ENCODE measurements around the gene PLGLB1.
"Not testable (repeated sequence)": the region's sequence is repeated elsewhere in the genome, so short reads cannot be mapped to it uniquely, and the experiment has no call there.

PLGLB1 gene

DNA sequence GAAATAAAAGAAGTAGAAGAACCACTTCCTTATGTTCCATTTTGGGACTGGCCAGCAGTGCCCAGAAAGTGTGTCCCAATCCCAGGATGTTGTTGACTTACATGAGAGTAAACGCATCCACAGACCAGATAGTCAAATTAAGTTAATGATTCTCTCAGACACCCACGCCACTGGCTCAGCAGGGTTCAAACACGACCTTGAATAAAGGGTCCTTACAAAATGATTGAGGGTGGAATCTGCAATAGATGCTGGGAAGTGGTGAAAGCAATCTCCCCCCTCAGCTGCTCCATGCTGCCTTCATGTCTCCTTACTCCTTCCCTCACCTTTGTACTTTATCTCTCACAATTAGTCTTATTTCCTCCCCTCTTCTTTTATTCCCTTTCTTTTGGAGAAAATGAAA, at the start of gene PLGLB1:
Gene PLGLB1 (minus strand): TSS at position 101 of the 400 bp plus-strand sequence. CDS start 61 bp downstream, at position 40.
- H3K4me1 ChIP-seq (ENCODE audit: control insufficient read depth, insufficient read depth, low read length); H3K9me3 ChIP-seq (ENCODE audit: control insufficient read depth, insufficient read depth, low read depth, low read length); H3K27ac ChIP-seq (ENCODE audit: extremely low read depth, low read depth, low read length); POLR2A ChIA-PET; CTCF ChIA-PET; H3K36me3 ChIP-seq (ENCODE audit: control insufficient read depth in 2 of 2, insufficient read depth in 1 of 2, low read length in 2 of 2); H3K4me3 ChIP-seq (ENCODE audit: low read depth, low read length): not testable (repeated sequence)

- POLR2A ChIA-PET; H3K4me3 ChIP-seq (ENCODE audit: low read depth, low read length); H3K27ac ChIP-seq (ENCODE audit: extremely low read depth, low read depth, low read length); CTCF ChIA-PET; H3K9me3 ChIP-seq (ENCODE audit: control insufficient read depth, insufficient read depth, low read depth, low read length); H3K4me1 ChIP-seq (ENCODE audit: control insufficient read depth, insufficient read depth, low read length); H3K36me3 ChIP-seq (ENCODE audit: control insufficient read depth in 2 of 2, insufficient read depth in 1 of 2, low read length in 2 of 2): not testable (repeated sequence)
These were observed 42.7 kb upstream of the PLGLB1 start for GRCh38 chr2:87064305-87064704.

DNA sequence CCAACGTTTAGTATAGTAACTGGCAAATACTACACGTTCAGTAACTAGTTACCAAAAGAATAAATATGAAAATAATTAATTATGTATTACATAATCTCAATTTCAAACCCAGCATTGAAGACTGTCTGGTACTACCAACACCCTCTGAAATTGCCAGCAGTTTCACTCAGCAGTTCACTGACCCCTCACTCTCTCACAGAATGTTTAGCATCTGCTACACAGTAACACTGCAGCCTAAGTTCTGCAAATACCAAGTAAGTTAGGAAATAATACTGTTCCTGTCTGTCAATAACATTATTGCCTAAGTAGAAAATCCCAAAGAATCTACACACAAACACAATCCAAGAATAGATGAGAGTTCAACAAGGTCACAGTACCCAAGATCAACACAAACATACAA, 41.8 kb upstream of the PLGLB1 start:
- POLR2A ChIA-PET; H3K36me3 ChIP-seq (ENCODE audit: control insufficient read depth in 2 of 2, insufficient read depth in 1 of 2, low read length in 2 of 2); CTCF ChIA-PET; H3K4me1 ChIP-seq (ENCODE audit: control insufficient read depth, insufficient read depth, low read length); H3K27ac ChIP-seq (ENCODE audit: extremely low read depth, low read depth, low read length); H3K4me3 ChIP-seq (ENCODE audit: low read depth, low read length); H3K9me3 ChIP-seq (ENCODE audit: control insufficient read depth, insufficient read depth, low read depth, low read length): not testable (repeated sequence)

- H3K27ac ChIP-seq (ENCODE audit: extremely low read depth, low read depth, low read length); H3K4me1 ChIP-seq (ENCODE audit: control insufficient read depth, insufficient read depth, low read length); POLR2A ChIA-PET; H3K4me3 ChIP-seq (ENCODE audit: low read depth, low read length); CTCF ChIA-PET; H3K9me3 ChIP-seq (ENCODE audit: control insufficient read depth, insufficient read depth, low read depth, low read length); H3K36me3 ChIP-seq (ENCODE audit: control insufficient read depth in 2 of 2, insufficient read depth in 1 of 2, low read length in 2 of 2): not testable (repeated sequence)
These were observed 39.9 kb upstream of the PLGLB1 start for GRCh38 chr2:87061519-87061918.

DNA sequence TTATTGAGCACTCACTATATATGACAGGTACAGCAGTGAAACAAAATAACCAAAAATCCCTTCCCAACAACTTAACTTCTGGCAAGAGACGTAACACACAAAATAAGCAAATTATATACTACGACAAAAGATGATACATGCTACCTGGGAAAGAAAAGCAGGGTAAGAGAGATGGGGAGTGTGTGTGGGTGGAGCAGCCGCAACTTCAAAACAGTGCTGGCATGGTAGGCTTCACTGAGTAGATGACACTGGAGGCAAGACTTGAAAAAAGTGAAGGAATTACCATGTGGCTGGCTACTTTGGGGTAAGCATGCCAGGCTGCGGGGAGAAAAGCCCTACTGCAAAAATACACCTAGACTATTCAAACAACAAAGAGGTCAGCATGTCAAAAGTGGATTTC, 36.0 kb upstream of the PLGLB1 start:
- H3K4me1 ChIP-seq (ENCODE audit: control insufficient read depth, insufficient read depth, low read length); H3K27ac ChIP-seq (ENCODE audit: extremely low read depth, low read depth, low read length); H3K36me3 ChIP-seq (ENCODE audit: control insufficient read depth in 2 of 2, insufficient read depth in 1 of 2, low read length in 2 of 2); H3K4me3 ChIP-seq (ENCODE audit: low read depth, low read length); CTCF ChIA-PET; H3K9me3 ChIP-seq (ENCODE audit: control insufficient read depth, insufficient read depth, low read depth, low read length); POLR2A ChIA-PET: not testable (repeated sequence)

- POLR2A ChIA-PET; H3K4me1 ChIP-seq (ENCODE audit: control insufficient read depth, insufficient read depth, low read length); CTCF ChIA-PET: not testable (repeated sequence)
These were observed 35.2 kb upstream of the PLGLB1 start for GRCh38 chr2:87056843-87057242.

DNA sequence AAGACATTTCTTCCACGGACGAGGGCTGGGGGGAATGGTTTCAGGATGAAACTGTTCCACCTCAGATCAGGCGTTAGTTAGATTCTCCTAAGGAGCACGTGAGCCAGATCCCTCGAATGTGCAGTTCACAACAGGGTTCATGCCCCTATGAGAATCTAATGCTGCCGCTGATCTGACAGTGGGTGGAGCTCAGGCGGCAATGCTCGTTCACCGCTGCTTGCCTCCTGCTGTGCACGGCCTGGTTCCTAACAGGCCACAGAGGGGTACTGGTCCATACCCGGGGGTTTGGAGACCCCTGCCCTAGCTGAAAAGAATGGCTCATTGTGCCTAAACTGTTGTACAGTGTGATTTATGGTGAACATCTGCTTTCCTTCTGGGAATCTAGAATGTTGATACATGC, 34.8 kb upstream of the PLGLB1 start:
- CTCF ChIA-PET; POLR2A ChIA-PET; H3K4me3 ChIP-seq (ENCODE audit: low read depth, low read length); H3K4me1 ChIP-seq (ENCODE audit: control insufficient read depth, insufficient read depth, low read length); H3K27ac ChIP-seq (ENCODE audit: extremely low read depth, low read depth, low read length); H3K9me3 ChIP-seq (ENCODE audit: control insufficient read depth, insufficient read depth, low read depth, low read length); H3K36me3 ChIP-seq (ENCODE audit: control insufficient read depth in 2 of 2, insufficient read depth in 1 of 2, low read length in 2 of 2): not testable (repeated sequence)

More at GRCh38 chr2:87056843-87057242, 35.2 kb upstream of the PLGLB1 start:
- H3K36me3 ChIP-seq (ENCODE audit: control insufficient read depth in 2 of 2, insufficient read depth in 1 of 2, low read length in 2 of 2); H3K27ac ChIP-seq (ENCODE audit: extremely low read depth, low read depth, low read length); H3K4me3 ChIP-seq (ENCODE audit: low read depth, low read length); H3K9me3 ChIP-seq (ENCODE audit: control insufficient read depth, insufficient read depth, low read depth, low read length): not testable (repeated sequence)

DNA sequence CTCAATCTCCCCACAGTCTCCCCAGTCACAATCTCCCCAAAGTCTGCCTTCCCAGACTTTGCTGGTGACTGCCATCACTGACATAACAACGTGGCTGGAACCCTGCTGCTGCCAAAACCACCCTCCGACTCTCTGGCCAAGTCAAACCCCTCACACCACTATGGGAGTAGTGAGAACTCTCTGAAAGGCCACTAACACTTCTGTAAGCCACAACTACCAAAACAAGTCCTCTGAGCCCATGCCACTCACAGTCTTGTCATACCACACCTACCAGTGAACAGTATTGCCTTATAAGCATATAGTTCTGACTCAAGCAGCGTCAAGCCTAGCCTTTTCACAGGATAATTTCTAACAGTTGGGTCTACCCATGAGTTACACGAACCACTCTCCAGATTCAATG, 32.7 kb upstream of the PLGLB1 start:
- CTCF ChIA-PET; H3K4me1 ChIP-seq (ENCODE audit: control insufficient read depth, insufficient read depth, low read length); H3K27ac ChIP-seq (ENCODE audit: extremely low read depth, low read depth, low read length); POLR2A ChIA-PET; H3K36me3 ChIP-seq (ENCODE audit: control insufficient read depth in 2 of 2, insufficient read depth in 1 of 2, low read length in 2 of 2); H3K9me3 ChIP-seq (ENCODE audit: control insufficient read depth, insufficient read depth, low read depth, low read length); H3K4me3 ChIP-seq (ENCODE audit: low read depth, low read length): not testable (repeated sequence)

DNA sequence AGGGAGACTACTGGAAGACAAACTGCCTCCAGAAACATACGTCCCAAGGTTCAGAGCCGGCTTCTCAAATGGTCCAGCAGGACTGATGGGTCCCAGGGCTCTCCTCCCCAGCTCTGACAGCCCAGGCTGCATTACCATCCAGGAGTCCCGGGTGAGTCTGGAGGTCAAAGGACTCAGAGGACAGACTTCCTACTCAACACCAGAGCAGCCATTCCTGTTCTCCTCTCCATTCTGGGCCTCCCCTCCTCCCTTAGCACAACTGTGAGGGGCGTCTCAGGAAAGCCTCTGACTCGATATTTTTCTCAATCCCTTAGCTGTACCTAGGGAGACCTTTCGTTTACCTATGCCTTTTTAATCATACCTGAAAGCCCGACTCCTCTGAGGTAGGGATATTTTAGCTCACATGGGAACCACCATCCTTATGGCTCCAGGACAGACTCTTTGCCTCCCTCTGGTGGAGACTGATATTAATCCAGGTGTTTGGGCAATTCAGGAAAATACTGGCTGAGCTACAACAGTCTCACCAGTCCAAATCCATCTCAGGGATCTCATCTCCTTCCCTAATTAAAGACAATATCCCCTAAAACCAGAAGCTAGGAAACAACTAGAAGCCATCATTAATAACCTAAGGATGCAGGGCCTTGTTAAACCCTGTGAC, 19.8 kb upstream of the PLGLB1 start:
- H3K4me1 ChIP-seq (ENCODE audit: control insufficient read depth, insufficient read depth, low read length); CTCF ChIA-PET; POLR2A ChIA-PET: not testable (repeated sequence)

DNA sequence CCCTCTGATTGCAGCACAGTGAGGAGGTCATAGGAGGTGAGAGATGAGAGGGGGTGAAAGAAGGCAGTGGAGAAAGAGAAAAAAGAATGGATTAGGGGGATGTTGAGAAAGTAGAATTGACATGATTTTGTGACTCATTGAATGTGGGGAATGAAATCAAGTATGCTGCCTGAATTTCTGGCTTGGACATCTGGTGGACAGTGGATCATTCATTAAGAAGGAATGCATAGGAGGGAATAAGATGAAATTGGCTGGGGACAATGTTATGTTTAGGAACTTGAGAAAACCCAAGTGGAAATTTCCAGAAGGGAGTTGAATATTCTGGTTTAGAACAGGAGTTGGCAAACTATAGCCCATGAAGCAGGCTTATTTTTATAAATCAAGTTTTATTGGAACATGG, 7.0 kb upstream of the PLGLB1 start:
- H3K4me3 ChIP-seq (ENCODE audit: low read depth, low read length); H3K4me1 ChIP-seq (ENCODE audit: control insufficient read depth, insufficient read depth, low read length); H3K27ac ChIP-seq (ENCODE audit: extremely low read depth, low read depth, low read length); H3K9me3 ChIP-seq (ENCODE audit: control insufficient read depth, insufficient read depth, low read depth, low read length); CTCF ChIA-PET; H3K36me3 ChIP-seq (ENCODE audit: control insufficient read depth in 2 of 2, insufficient read depth in 1 of 2, low read length in 2 of 2); POLR2A ChIA-PET: not testable (repeated sequence)

More for the DNA sequence above, 19.8 kb upstream of the PLGLB1 start:
- not testable (repeated sequence) for H3K4me3 ChIP-seq (ENCODE audit: low read depth, low read length); H3K36me3 ChIP-seq (ENCODE audit: control insufficient read depth in 2 of 2, insufficient read depth in 1 of 2, low read length in 2 of 2); H3K27ac ChIP-seq (ENCODE audit: extremely low read depth, low read depth, low read length); H3K9me3 ChIP-seq (ENCODE audit: control insufficient read depth, insufficient read depth, low read depth, low read length)

DNA sequence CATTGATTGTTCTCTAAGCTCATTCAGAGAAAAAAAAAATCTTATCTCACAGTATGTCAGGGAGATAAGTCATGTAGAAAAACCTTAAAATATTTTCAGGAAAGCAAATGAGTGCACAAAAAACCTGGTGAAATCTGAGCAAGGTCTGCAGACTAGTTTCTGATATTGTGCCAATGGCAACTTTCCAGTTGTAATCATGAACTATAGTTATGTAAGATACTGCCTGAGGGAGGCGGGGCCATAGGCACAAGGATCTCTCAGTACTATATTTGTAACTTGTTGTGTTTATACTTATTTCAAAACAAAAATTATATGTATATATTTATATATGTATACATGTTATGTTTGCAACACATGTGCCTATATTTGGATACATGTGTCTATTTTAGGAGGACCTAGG, 5.2 kb upstream of the PLGLB1 start:
- POLR2A ChIA-PET; H3K4me3 ChIP-seq (ENCODE audit: low read depth, low read length); CTCF ChIA-PET; H3K4me1 ChIP-seq (ENCODE audit: control insufficient read depth, insufficient read depth, low read length); H3K36me3 ChIP-seq (ENCODE audit: control insufficient read depth in 2 of 2, insufficient read depth in 1 of 2, low read length in 2 of 2); H3K27ac ChIP-seq (ENCODE audit: extremely low read depth, low read depth, low read length); H3K9me3 ChIP-seq (ENCODE audit: control insufficient read depth, insufficient read depth, low read depth, low read length): not testable (repeated sequence)

DNA sequence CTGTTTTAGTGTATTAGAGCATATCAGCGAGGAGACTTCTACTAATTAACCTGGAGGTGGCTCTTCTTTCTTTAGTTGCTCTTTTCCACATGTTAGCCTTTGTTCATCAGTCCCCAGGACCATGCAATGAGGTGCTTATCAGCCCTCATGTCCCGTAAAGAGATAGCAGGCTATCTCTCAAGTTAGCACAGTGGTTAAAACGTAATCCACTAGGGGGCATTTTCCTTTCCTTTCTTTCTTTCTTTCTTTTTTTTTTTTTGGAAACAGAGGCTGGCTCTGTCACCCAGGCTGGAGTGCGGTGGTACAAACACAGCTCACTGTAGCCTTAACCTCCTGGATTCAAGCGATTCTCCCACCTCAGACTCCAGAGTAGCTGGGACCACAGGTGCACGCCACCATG, 4.3 kb upstream of the PLGLB1 start:
- CTCF ChIA-PET; H3K36me3 ChIP-seq (ENCODE audit: control insufficient read depth in 2 of 2, insufficient read depth in 1 of 2, low read length in 2 of 2); H3K4me1 ChIP-seq (ENCODE audit: control insufficient read depth, insufficient read depth, low read length); H3K27ac ChIP-seq (ENCODE audit: extremely low read depth, low read depth, low read length); POLR2A ChIA-PET; H3K9me3 ChIP-seq (ENCODE audit: control insufficient read depth, insufficient read depth, low read depth, low read length); H3K4me3 ChIP-seq (ENCODE audit: low read depth, low read length): not testable (repeated sequence)
